Fibroblast of lung (primary cell): ENCODE data around the gene DSC1. TPM values are rescaled to one million over a fixed set of nuclear protein-coding genes. Genes with fewer than 3 reads are reported as not detected.

Experiments
- DNase-seq, 2 donors: peaks; one replicate each; pipeline versions ENCODE4 v3.0.0 to v3.0.0-alpha.2; 2010; ENCODE audit warnings: low read depth in 2 of 2
- H2AFZ ChIP-seq: 2 replicates; pipeline ENCODE4 v1.5.1; 2012; ENCODE audit warnings: low read length, control low read depth, inconsistent platforms
- H3K27ac ChIP-seq: 2 replicates; pipeline ENCODE4 v1.5.1; 2011; ENCODE audit warnings: low read length, control low read depth; ENCODE audit not compliant: insufficient read depth
- H3K27me3 ChIP-seq: 2 replicates; pipeline ENCODE4 v1.5.1; 2011; ENCODE audit warnings: mild to moderate bottlenecking, low read length; ENCODE audit not compliant: control insufficient read depth, insufficient read depth
- H3K36me3 ChIP-seq: 2 replicates; pipeline ENCODE4 v1.5.1; 2011; ENCODE audit warnings: low read length; ENCODE audit not compliant: control insufficient read depth, insufficient read depth
- H3K4me1 ChIP-seq: 2 replicates; pipeline ENCODE4 v1.5.1; 2011; ENCODE audit warnings: low read length; ENCODE audit not compliant: control insufficient read depth, insufficient read depth; ENCODE audit errors: extremely low read depth
- H3K4me2 ChIP-seq: 2 replicates; pipeline ENCODE4 v1.5.1; 2011; ENCODE audit warnings: low read length, control low read depth; ENCODE audit not compliant: insufficient read depth; ENCODE audit errors: extremely low read depth
- H3K4me3 ChIP-seq, 4 experiments: fragments of 200-600 bp in 1 of 4; sonication (generic) in 1 of 4; replicated peaks in 1 of 4; 2 replicates each; pipeline ENCODE4 v1.5.1; 2011 to 2016; ENCODE audit warnings: low read length in 4 of 4, low read depth in 3 of 4, mild to moderate bottlenecking in 3 of 4, control low read depth in 2 of 4, inconsistent platforms in 1 of 4, mixed read lengths in 1 of 4; ENCODE audit not compliant: insufficient read depth in 1 of 4; ENCODE audit errors: control extremely low read depth in 1 of 4
- H3K79me2 ChIP-seq: 2 replicates; pipeline ENCODE4 v1.5.1; 2012; ENCODE audit warnings: mild to moderate bottlenecking, low read length, inconsistent platforms; ENCODE audit not compliant: control insufficient read depth, insufficient read depth
- H3K9ac ChIP-seq: 2 replicates; pipeline ENCODE4 v1.5.1; 2011; ENCODE audit warnings: mild to moderate bottlenecking, low read length, control low read depth; ENCODE audit not compliant: insufficient read depth
- H3K9me3 ChIP-seq: 2 replicates; pipeline ENCODE4 v1.5.1; 2012; ENCODE audit warnings: low read depth, low read length; ENCODE audit not compliant: control insufficient read depth, insufficient read depth
- H4K20me1 ChIP-seq: 2 replicates; pipeline ENCODE4 v1.5.1; 2011; ENCODE audit warnings: low read length; ENCODE audit not compliant: control insufficient read depth, insufficient read depth; ENCODE audit errors: extremely low read depth
- EZH2 ChIP-seq: IDR thresholded peaks from 2 replicates; pipeline ENCODE4 v1.5.1; 2012; ENCODE audit warnings: low read length, control low read depth, mild to moderate bottlenecking; ENCODE audit errors: missing control alignments
- polyA plus RNA-seq, 2 donors: library from polyadenylated mRNA; depleted of rRNA in 1 of 2; stranded (reverse) in 1 of 2; unstranded in 1 of 2; fragments of >200 nt; gene quantifications; 2 replicates each; pipeline ENCODE4 v1.2.1, GENCODE V29; 2011 to 2012; ENCODE audit warnings: missing spikeins in 1 of 2
- total RNA-seq: library from RNA; depleted of rRNA; stranded (reverse); fragments of >200 nt; gene quantifications from 2 replicates; pipeline ENCODE4 v1.2.1, GENCODE V29; 2014
- TF ChIP-seq, protein P1 (sequence below), 2 donors: IDR thresholded peaks in 1 of 2; conservative IDR thresholded peaks in 1 of 2; 1 replicate in 1 of 2; 2 replicates in 1 of 2; pipeline ENCODE4 v1.5.1; 2011 to 2012; ENCODE audit warnings: low read length in 2 of 2, control low read depth in 1 of 2, inconsistent platforms in 1 of 2, low read depth in 1 of 2, mild to moderate bottlenecking in 1 of 2

The DSC1 gene
- total and polyA plus RNA-seq, 2 donors (not counting 1 experiment from before 2014, with no cell fraction given) = not detected

DNA sequence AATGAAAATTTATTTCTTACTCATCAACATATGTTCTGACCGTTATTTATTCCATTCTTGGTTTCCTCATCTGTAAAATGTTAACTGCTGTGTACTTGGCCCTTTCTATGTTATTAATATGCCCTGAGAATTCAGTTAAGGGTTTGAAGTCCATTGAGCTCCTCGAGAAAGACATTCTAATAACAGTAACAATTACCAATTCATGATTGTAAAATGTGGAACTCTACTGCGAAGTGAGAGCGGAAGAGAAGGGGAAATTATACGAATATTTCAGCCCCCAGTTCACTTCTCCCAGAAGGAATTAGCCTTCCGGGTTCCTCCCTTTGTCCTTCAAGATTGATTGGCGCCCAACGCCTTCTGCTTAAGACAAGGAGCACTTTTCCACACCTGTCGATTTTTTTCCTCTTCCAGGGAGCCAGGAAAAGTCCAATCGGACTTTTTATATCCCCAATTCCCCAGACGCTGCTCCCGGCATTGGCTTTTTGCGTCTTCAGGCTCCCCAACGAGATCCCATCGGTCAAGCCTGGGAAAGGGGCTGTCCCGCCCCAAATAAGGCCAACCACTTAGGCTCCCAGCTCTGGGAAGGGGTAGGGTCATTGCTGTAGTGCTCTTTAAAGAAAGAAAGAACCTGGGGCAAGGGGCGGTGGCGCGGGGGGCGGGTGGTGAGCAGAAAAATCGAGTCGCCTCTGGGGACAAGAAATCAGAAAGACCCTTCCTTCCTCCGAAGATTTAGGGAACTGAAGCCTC lies 62.0 kb downstream of the DSC1 start:
- H3K9me3 ChIP-seq = no peaks in the 10 kb centered on the region
- no peak overlapping the region for H3K9ac ChIP-seq
- H3K4me2 ChIP-seq = no peak overlapping the region
- no peaks in the 10 kb centered on the region for H3K4me1 ChIP-seq
- no peak overlapping the region for H2AFZ ChIP-seq
- H3K36me3 ChIP-seq = no peaks in the 10 kb centered on the region
- no peaks in the 10 kb centered on the region for H3K27me3 ChIP-seq
- no peak for TF ChIP-seq EZH2
- TF ChIP-seq, protein P1, sequence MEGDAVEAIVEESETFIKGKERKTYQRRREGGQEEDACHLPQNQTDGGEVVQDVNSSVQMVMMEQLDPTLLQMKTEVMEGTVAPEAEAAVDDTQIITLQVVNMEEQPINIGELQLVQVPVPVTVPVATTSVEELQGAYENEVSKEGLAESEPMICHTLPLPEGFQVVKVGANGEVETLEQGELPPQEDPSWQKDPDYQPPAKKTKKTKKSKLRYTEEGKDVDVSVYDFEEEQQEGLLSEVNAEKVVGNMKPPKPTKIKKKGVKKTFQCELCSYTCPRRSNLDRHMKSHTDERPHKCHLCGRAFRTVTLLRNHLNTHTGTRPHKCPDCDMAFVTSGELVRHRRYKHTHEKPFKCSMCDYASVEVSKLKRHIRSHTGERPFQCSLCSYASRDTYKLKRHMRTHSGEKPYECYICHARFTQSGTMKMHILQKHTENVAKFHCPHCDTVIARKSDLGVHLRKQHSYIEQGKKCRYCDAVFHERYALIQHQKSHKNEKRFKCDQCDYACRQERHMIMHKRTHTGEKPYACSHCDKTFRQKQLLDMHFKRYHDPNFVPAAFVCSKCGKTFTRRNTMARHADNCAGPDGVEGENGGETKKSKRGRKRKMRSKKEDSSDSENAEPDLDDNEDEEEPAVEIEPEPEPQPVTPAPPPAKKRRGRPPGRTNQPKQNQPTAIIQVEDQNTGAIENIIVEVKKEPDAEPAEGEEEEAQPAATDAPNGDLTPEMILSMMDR (conservative IDR thresholded peaks at IDR 0.05 in 1 of 2, IDR thresholded peaks at IDR 0.05 in 1 of 2; ENCODE audit: low read depth in 1 of 2, low read length in 2 of 2) = no peak
- no peak overlapping the region for H3K27ac ChIP-seq
- no peak for DNase-seq
- no peaks in the 10 kb centered on the region for H4K20me1 ChIP-seq
- no peak overlapping the region for H3K4me3 ChIP-seq
- no peaks in the 10 kb centered on the region for H3K79me2 ChIP-seq

DNA sequence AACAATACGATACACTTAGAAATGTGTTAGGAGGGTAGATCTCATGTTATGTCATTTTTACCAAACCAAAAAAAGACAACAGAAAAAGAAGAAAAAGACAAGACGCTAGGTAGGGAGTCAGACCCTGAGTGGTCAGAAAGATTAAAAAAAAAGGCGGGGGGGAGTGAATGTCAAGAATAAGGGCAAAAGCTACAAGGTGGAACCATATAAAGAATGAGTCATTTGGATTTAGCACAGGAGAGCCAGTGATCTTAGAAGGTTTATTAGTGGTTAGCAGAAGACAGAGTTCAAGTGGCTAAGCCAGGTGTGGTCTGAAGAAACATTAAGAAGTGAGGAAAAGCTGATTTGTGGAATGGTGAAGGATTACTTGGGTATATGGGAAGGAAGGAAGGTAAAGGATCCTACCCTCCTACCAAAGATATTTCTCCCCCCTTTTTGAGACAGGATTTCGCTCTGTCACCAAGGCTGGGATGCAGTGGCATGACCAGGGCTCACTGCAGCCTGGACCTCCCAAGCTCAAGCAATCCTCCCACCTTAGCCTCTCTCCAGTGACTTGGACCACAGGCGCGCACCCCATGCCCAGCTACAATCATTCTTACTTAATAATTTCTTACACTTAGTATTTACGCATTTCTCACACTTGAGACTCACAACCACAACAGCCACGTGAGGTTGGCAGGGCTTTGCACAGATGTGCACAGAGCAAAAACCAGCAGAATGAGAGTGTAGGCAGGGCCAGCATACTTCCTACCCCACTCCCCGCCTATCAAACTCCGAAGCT lies 63.0 kb downstream of the DSC1 start:
- no peak for DNase-seq
- Histone ChIP-seq H4K20me1 (no peaks in the 10 kb centered on the region), H3K36me3 (no peaks in the 10 kb centered on the region), H3K9me3 (no peaks in the 10 kb centered on the region), H3K4me1 (no peaks in the 10 kb centered on the region), H3K27ac (no peak overlapping the region), H3K79me2 (no peaks in the 10 kb centered on the region), H3K27me3 (no peaks in the 10 kb centered on the region), H3K4me3 (no peak overlapping the region), H2AFZ (no peak overlapping the region), H3K4me2 (no peak overlapping the region), H3K9ac (no peak overlapping the region)
- no peak for TF ChIP-seq EZH2
- TF ChIP-seq, protein P1 (conservative IDR thresholded peaks at IDR 0.05 in 1 of 2, IDR thresholded peaks at IDR 0.05 in 1 of 2; ENCODE audit: low read depth in 1 of 2, low read length in 2 of 2) = no peak

DNA sequence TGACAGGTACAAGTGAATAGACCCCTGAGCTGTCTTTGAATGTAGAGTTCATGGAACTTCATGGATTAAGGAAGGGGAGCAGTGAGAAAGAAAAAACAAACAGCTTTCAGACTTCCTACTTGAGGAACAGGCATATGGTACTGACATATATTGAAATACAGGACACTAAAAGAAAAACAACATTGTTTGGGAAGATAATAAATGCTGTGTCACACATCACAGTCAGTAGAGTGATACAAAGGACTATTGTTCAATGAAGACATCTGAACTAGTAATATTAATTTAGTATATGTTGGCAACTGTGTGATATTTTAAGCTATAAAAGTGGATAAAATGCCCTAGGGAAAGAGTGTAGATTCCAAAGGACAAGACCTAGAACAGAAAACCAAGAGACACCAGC lies 63.8 kb downstream of the DSC1 start:
- no peak for DNase-seq
- no peaks in the 10 kb centered on the region for H3K9me3 ChIP-seq
- H4K20me1 ChIP-seq = no peaks in the 10 kb centered on the region
- no peak overlapping the region for H3K27ac ChIP-seq
- no peak overlapping the region for H3K4me3 ChIP-seq
- H3K79me2 ChIP-seq = no peaks in the 10 kb centered on the region
- TF ChIP-seq EZH2 = no peak
- TF ChIP-seq, protein P1 (conservative IDR thresholded peaks at IDR 0.05 in 1 of 2, IDR thresholded peaks at IDR 0.05 in 1 of 2; ENCODE audit: low read depth in 1 of 2, low read length in 2 of 2) = no peak
- no peaks in the 10 kb centered on the region for H3K36me3 ChIP-seq
- H3K27me3 ChIP-seq = no peaks in the 10 kb centered on the region
- no peak overlapping the region for H2AFZ ChIP-seq
- no peaks in the 10 kb centered on the region for H3K4me1 ChIP-seq
- H3K9ac ChIP-seq = no peak overlapping the region
- no peak overlapping the region for H3K4me2 ChIP-seq
